Activated T-helper 1 cell treated with anti-CD3 and anti-CD28 coated beads, Interleukin-12 subunit alpha, Interleukin-12 subunit beta, Interleukin-2, Interleukin-4 antibody, amounts not matched to agents 30 ng/mL and 10 ng/mL and 1 ng/mL, durations not matched to agents 14 hours and 24 hours and 36 hours (primary cell): ENCODE results near the gene B4GALNT2. TPM values are rescaled to one million over a fixed set of nuclear protein-coding genes. Genes with fewer than 3 reads are reported as not detected.
"Not testable (repeated sequence)": the region's sequence is repeated elsewhere in the genome, so short reads cannot be mapped to it uniquely, and the experiment has no call there.

Source experiments
- DNase-seq: peaks from one replicate; pipeline ENCODE4 v3.0.0; 2021; ENCODE audit warnings: low spot score
- H3K27ac Mint-ChIP-seq: one replicate; pipeline ENCODE4 v1.8.0; 2021; ENCODE audit warnings: mild to moderate bottlenecking, mixed read lengths
- H3K27me3 Mint-ChIP-seq: one replicate; pipeline ENCODE4 v1.8.0; 2022; ENCODE audit warnings: mild to moderate bottlenecking, moderate library complexity, mixed read lengths; ENCODE audit not compliant: insufficient read depth
- H3K36me3 Mint-ChIP-seq: one replicate; pipeline ENCODE4 v1.8.0; 2021; ENCODE audit warnings: low read depth, mixed read lengths
- H3K4me1 Mint-ChIP-seq: one replicate; pipeline ENCODE4 v1.8.0; 2021; ENCODE audit warnings: low read depth, mixed read lengths
- H3K4me3 Mint-ChIP-seq: one replicate; pipeline ENCODE4 v1.8.0; 2021; ENCODE audit warnings: mild to moderate bottlenecking, moderate library complexity, mixed read lengths
- H3K9me3 Mint-ChIP-seq: one replicate; pipeline ENCODE4 v1.8.0; 2021; ENCODE audit warnings: mixed read lengths
- intact Hi-C: fragments of 100-400 bp; cut with micrococcal nuclease; formaldehyde crosslinking; loops from one replicate; pipeline ENCODE4 v1.15.1; 2024
- total RNA-seq: library from RNA; stranded (reverse); gene quantifications from 2 replicates; pipeline ENCODE4 v1.2.3, GENCODE V29; 2022

B4GALNT2 gene, protein sequence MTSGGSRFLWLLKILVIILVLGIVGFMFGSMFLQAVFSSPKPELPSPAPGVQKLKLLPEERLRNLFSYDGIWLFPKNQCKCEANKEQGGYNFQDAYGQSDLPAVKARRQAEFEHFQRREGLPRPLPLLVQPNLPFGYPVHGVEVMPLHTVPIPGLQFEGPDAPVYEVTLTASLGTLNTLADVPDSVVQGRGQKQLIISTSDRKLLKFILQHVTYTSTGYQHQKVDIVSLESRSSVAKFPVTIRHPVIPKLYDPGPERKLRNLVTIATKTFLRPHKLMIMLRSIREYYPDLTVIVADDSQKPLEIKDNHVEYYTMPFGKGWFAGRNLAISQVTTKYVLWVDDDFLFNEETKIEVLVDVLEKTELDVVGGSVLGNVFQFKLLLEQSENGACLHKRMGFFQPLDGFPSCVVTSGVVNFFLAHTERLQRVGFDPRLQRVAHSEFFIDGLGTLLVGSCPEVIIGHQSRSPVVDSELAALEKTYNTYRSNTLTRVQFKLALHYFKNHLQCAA
- total RNA-seq = 0.03 and 0.05 TPM in 2 replicates

- Mint-ChIP-seq H3K36me3 (no peaks in the 10 kb centered on the region), H3K4me3 (no peak within 1 kb of the TSS), H3K9me3 (no peaks in the 10 kb centered on the region), H3K27me3 (peaks cover 76% of the 10 kb centered on the region), H3K27ac (no peak within 1 kb of the TSS), H3K4me1 (peaks cover 6% of the 10 kb centered on the region)
- peak; percentile 1 for DNase-seq
- intact Hi-C loops = loop anchor here (5.0 kb wide), 1 partner anchor 94 kb away; no protein-coding TSS in a partner anchor
These were observed at the start of gene B4GALNT2 for GRCh38 chr17:49132699-49133364. TSS of gene B4GALNT2 (plus strand) at chr17:49132769. CDS start at chr17:49132793, 24 bp downstream.

GRCh38 chr17:49085046-49085445 is 47.5 kb upstream of the B4GALNT2 start:
- H3K4me1 Mint-ChIP-seq, H3K27ac Mint-ChIP-seq, H3K9me3 Mint-ChIP-seq, intact Hi-C loops, H3K4me3 Mint-ChIP-seq, H3K36me3 Mint-ChIP-seq, DNase-seq: not testable (repeated sequence)
- H3K27me3 Mint-ChIP-seq = peaks cover 19% of the 10 kb centered on the region

- no peak overlapping the region for H3K4me3 Mint-ChIP-seq
- DNase-seq = no peak
- no peaks in the 10 kb centered on the region for H3K4me1 Mint-ChIP-seq
- no peak overlapping the region for H3K27ac Mint-ChIP-seq
- H3K27me3 Mint-ChIP-seq = peaks cover 18% of the 10 kb centered on the region
- H3K36me3 Mint-ChIP-seq = no peaks in the 10 kb centered on the region
- no peaks in the 10 kb centered on the region for H3K9me3 Mint-ChIP-seq
- intact Hi-C loops = no loop called here
These were observed 46.8 kb upstream of the B4GALNT2 start for GRCh38 chr17:49085565-49086315.

DNA sequence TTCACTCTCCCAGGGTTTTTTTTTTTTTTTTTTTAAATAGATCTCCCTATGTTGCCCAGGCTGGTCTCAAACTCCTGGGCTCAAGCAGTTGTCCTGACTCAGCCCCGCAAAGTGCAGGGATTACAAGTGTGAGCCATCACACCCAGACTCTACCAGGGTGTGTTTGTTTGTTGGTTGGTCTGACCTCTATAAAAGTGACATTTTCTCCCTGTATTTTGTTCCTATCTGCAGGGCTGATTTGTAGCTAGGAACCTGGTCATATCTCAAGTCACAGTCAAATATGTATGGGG is 46.3 kb upstream of the B4GALNT2 start:
- intact Hi-C loops = no loop called here

GRCh38 chr17:49086649-49087048 is 45.9 kb upstream of the B4GALNT2 start:
- Mint-ChIP-seq H3K9me3 (no peaks in the 10 kb centered on the region), H3K36me3 (no peaks in the 10 kb centered on the region), H3K27ac (no peak overlapping the region), H3K27me3 (peaks cover 18% of the 10 kb centered on the region), H3K4me3 (no peak overlapping the region), H3K4me1 (no peaks in the 10 kb centered on the region)
- no peak for DNase-seq
- intact Hi-C loops = no loop called here

More for the DNA sequence above, 46.3 kb upstream of the B4GALNT2 start:
- no peak overlapping the region for H3K27ac Mint-ChIP-seq
- DNase-seq = no peak
- no peaks in the 10 kb centered on the region for H3K4me1 Mint-ChIP-seq
- H3K4me3 Mint-ChIP-seq = no peak overlapping the region
- no peaks in the 10 kb centered on the region for H3K9me3 Mint-ChIP-seq
- peaks cover 18% of the 10 kb centered on the region for H3K27me3 Mint-ChIP-seq
- H3K36me3 Mint-ChIP-seq = no peaks in the 10 kb centered on the region

GRCh38 chr17:49089094-49089493 is 43.5 kb upstream of the B4GALNT2 start:
- no peaks in the 10 kb centered on the region for H3K9me3 Mint-ChIP-seq
- H3K4me3 Mint-ChIP-seq = no peak overlapping the region
- intact Hi-C loops = no loop called here
- H3K27me3 Mint-ChIP-seq = peaks cover 20% of the 10 kb centered on the region
- no peaks in the 10 kb centered on the region for H3K4me1 Mint-ChIP-seq
- DNase-seq = no peak
- no peaks in the 10 kb centered on the region for H3K36me3 Mint-ChIP-seq
- H3K27ac Mint-ChIP-seq = no peak overlapping the region

GRCh38 chr17:49090878-49091594 is 41.5 kb upstream of the B4GALNT2 start:
- Mint-ChIP-seq H3K27me3 (peaks cover 15% of the 10 kb centered on the region), H3K9me3 (no peaks in the 10 kb centered on the region), H3K4me3 (no peak overlapping the region), H3K4me1 (no peaks in the 10 kb centered on the region), H3K36me3 (no peaks in the 10 kb centered on the region), H3K27ac (no peak overlapping the region)
- intact Hi-C loops = no loop called here
- DNase-seq = no peak

DNA sequence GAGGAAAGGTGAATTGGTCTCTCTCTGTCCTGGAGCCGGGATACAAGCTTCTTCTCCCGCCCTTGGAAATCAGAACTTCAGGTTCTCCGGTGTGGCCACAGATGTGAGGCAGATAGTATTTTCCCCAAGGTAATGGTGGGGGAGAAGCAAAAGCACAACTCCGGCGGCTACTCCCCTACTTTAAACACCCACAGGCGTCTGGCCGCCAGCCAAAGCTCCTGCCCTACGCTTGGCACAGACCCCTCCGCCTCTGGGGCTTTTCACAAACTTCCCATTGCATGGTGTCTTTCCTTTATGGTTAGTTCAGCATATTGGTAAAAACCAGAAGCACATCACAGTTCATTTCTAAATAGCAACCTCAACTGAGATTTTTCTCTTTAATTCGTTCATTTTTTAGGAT is 39.4 kb upstream of the B4GALNT2 start:
- H3K27me3 Mint-ChIP-seq = peaks cover 8% of the 10 kb centered on the region

DNA sequence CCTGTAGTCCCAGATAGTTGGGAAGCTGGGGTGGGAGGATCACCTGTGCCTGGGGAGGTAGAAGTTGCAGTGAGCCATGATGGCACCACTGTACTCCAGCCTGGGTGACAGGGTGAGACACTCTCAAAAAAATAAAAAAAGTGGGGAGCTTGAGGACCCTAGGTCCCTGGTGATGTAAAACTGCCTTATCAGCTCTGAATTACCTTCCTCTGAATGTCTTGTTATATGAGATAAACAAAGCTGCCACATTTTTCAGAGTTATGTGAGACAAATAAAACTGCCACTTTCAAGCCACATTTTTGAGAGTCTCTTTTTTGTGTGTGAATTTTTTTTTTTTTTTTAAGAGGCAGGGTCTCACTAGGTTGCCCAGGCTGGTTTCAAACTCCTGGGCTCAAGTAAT is 32.0 kb upstream of the B4GALNT2 start:
- Mint-ChIP-seq H3K4me3 (no peak overlapping the region), H3K36me3 (no peaks in the 10 kb centered on the region), H3K9me3 (no peaks in the 10 kb centered on the region), H3K27me3 (peaks cover 3% of the 10 kb centered on the region), H3K4me1 (no peaks in the 10 kb centered on the region), H3K27ac (no peak overlapping the region)
- no peak for DNase-seq
- intact Hi-C loops = no loop called here

More for the DNA sequence above, 39.4 kb upstream of the B4GALNT2 start:
- H3K4me1 Mint-ChIP-seq = no peaks in the 10 kb centered on the region
- intact Hi-C loops = no loop called here
- no peak overlapping the region for H3K4me3 Mint-ChIP-seq
- no peak for DNase-seq
- H3K27ac Mint-ChIP-seq = no peak overlapping the region
- H3K36me3 Mint-ChIP-seq = no peaks in the 10 kb centered on the region
- H3K9me3 Mint-ChIP-seq = no peaks in the 10 kb centered on the region

- peaks cover 3% of the 10 kb centered on the region for H3K27me3 Mint-ChIP-seq
- no peak for DNase-seq
- H3K4me1 Mint-ChIP-seq = no peaks in the 10 kb centered on the region
- intact Hi-C loops = no loop called here
- no peak overlapping the region for H3K27ac Mint-ChIP-seq
- H3K4me3 Mint-ChIP-seq = no peak overlapping the region
- no peaks in the 10 kb centered on the region for H3K36me3 Mint-ChIP-seq
- no peaks in the 10 kb centered on the region for H3K9me3 Mint-ChIP-seq
These were observed 31.5 kb upstream of the B4GALNT2 start for GRCh38 chr17:49101054-49101534.

DNA sequence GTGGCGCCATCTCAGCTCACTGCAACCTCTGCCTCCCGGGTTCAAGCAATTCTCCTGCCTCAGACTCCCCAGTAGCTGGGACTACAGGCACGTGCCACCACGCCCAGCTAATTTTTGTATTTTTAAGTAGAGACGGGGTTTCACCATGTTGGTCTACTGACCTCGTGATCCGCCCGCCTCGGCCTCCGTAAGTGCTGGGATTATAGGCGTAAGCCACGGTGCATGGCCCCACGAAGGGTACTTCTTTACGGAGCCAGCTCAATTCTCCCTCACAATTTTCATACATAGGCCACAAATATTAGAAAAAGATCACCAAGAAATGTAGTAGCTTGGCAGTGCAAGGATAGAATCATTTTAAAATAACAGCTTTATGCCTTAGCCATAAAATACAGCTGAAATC is 29.2 kb upstream of the B4GALNT2 start:
- H3K36me3 Mint-ChIP-seq, H3K27me3 Mint-ChIP-seq, H3K4me3 Mint-ChIP-seq, H3K9me3 Mint-ChIP-seq, H3K4me1 Mint-ChIP-seq, intact Hi-C loops, DNase-seq, H3K27ac Mint-ChIP-seq: not testable (repeated sequence)

DNA sequence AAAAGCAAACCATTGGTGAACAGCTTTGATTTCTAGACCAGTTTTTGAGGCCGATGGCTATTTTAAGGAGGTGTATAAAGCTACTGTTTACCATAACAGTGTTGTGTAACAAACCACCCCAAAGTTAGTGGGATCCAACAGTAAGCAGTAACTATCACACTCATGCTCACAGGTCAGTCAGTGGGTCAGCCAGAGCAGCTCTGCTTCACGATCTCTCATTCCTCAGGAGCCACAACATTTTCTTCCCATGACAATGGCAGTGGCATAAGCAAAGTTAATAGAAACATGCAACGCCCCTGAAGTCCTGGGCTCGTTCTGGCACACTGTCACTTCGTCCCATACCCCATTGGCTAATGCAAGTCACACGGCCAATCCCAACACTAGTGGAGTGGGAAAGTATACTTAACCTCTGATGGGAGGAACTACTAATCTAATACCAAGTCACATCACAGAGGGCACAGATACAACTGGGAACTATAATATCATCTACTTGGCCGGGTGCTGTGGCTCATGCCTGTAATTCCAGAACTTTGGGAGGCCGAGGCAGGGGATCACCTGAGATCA is 28.0 kb upstream of the B4GALNT2 start:
- H3K4me1 Mint-ChIP-seq = no peaks in the 10 kb centered on the region
- intact Hi-C loops = no loop called here
- no peak overlapping the region for H3K4me3 Mint-ChIP-seq
- peaks cover 10% of the 10 kb centered on the region for H3K27me3 Mint-ChIP-seq
- no peaks in the 10 kb centered on the region for H3K36me3 Mint-ChIP-seq
- no peaks in the 10 kb centered on the region for H3K9me3 Mint-ChIP-seq
- H3K27ac Mint-ChIP-seq = no peak overlapping the region
- DNase-seq = no peak
